ENCODE data around the gene ART4.

DNA sequence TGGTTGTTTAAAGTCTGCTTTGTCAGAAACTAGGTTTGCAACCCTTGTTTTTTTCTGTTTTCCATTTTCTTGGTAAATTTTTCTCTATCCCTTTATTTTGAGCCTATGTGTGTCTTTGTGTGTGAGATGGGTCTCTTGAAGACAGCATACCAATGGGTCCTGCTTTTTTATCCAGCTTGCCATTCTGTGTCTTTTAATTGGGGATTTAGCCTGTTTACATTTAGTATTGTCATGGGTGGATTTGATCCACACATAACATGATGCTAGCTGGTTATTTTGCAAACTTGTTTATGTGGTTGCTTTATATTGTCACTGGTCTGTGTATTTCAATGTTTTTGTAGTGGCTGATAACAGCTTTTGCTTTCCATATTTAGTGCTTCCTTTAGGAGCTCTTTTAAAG, 17.2 kb upstream of the ART4 start:
- TF ChIP-seq, protein P1, sequence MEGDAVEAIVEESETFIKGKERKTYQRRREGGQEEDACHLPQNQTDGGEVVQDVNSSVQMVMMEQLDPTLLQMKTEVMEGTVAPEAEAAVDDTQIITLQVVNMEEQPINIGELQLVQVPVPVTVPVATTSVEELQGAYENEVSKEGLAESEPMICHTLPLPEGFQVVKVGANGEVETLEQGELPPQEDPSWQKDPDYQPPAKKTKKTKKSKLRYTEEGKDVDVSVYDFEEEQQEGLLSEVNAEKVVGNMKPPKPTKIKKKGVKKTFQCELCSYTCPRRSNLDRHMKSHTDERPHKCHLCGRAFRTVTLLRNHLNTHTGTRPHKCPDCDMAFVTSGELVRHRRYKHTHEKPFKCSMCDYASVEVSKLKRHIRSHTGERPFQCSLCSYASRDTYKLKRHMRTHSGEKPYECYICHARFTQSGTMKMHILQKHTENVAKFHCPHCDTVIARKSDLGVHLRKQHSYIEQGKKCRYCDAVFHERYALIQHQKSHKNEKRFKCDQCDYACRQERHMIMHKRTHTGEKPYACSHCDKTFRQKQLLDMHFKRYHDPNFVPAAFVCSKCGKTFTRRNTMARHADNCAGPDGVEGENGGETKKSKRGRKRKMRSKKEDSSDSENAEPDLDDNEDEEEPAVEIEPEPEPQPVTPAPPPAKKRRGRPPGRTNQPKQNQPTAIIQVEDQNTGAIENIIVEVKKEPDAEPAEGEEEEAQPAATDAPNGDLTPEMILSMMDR (conservative IDR thresholded peaks at IDR 0.05 in 1 of 2, IDR thresholded peaks at IDR 0.05 in 1 of 2; ENCODE audit: extremely low read depth in 1 of 2, insufficient read depth in 1 of 2, low read depth in 1 of 2, low read length in 2 of 2) = no peak
- TF ChIP-seq EZH2 (IDR thresholded peaks at IDR 0.05; ENCODE audit: borderline replicate concordance, low read length) = no peak

Measured in mammary epithelial cell (primary cell).